Tibial nerve (tissue), 4 donors: ENCODE results near the gene CDNF. TPM values are rescaled to one million over a fixed set of nuclear protein-coding genes. Genes with fewer than 3 reads are reported as not detected.

ENCODE experiments used
- DNase-seq, 2 donors: peaks; one replicate each; pipeline ENCODE4 v3.0.0-alpha.2; 2019; ENCODE audit warnings: low spot score in 2 of 2
- H3K27ac ChIP-seq, 4 donors: fragments of 200-600 bp; sonication (generic) in 3 of 4; one replicate each; pipeline ENCODE4 v1.5.1; 2017 to 2019; ENCODE audit warnings: mild to moderate bottlenecking in 1 of 4
- H3K27me3 ChIP-seq, 2 donors: fragments of 200-600 bp; sonication (generic) in 1 of 2; one replicate each; pipeline versions ENCODE4 v1.5.1 to v1.6.0; 2017 to 2019
- H3K36me3 ChIP-seq, 3 donors: fragments of 200-600 bp; sonication (generic); one replicate each; pipeline ENCODE4 v1.5.1; 2018 to 2019
- H3K4me1 ChIP-seq, 4 donors: fragments of 200-600 bp; sonication (generic) in 3 of 4; one replicate each; pipeline ENCODE4 v1.5.1; 2017 to 2019
- H3K4me3 ChIP-seq, 4 donors: fragments of 200-600 bp; sonication (generic) in 3 of 4; one replicate each; pipeline ENCODE4 v1.5.1; 2017 to 2019; ENCODE audit warnings: mild to moderate bottlenecking in 1 of 4, moderate library complexity in 1 of 4
- H3K9me3 ChIP-seq, 4 donors: fragments of 200-600 bp; sonication (generic) in 3 of 4; one replicate each; pipeline ENCODE4 v1.5.1; 2017 to 2019
- CTCF ChIP-seq, 5 experiments: fragments of 200-600 bp in 3 of 5; fragments of 450-650 bp in 2 of 5; sonication (generic) in 3 of 5; IDR thresholded peaks; one replicate each; pipeline ENCODE4 v1.5.1; 2016 to 2019; ENCODE audit warnings: antibody characterized with exemption in 5 of 5, mild to moderate bottlenecking in 3 of 5, moderate library complexity in 2 of 5
- EP300 ChIP-seq, 2 donors: sonication (generic); formaldehyde crosslinking; IDR thresholded peaks; one replicate each; pipeline ENCODE4 v1.6.1; 2017; ENCODE audit warnings: antibody characterized with exemption in 2 of 2, mild to moderate bottlenecking in 1 of 2
- POLR2A ChIP-seq, 2 donors: fragments of 450-650 bp; IDR thresholded peaks; one replicate each; pipeline ENCODE4 v1.6.1; 2017; ENCODE audit warnings: antibody characterized with exemption in 2 of 2, mild to moderate bottlenecking in 2 of 2, moderate library complexity in 2 of 2
- WGBS, 2 donors: methylation state at CpG; one replicate each; pipeline ENCODE4 v1.1.5; 2018; 5-methylcytosine and 5-hydroxymethylcytosine counted together
- total RNA-seq, 4 donors: library from RNA; depleted of rRNA; stranded (reverse); fragments of >200 nt; gene quantifications; one replicate each; pipeline ENCODE4 v1.1.0, GENCODE V29; 2016

CDNF gene
- total RNA-seq, 4 donors from 2014 or later, result 1.2 to 5.0 (median 4.6) TPM; not detected in 1

- H3K27ac ChIP-seq, result no peak overlapping the region
- 92 to 94% methylated on average over 2 of the region's 2 CpGs for WGBS, 2 donors
- H3K36me3 ChIP-seq, result peaks cover 2 to 48% (median 13%) of the 10 kb centered on the region in 3 donors
- H3K27me3 ChIP-seq, result no peaks in the 10 kb centered on the region
- no peak for TF ChIP-seq POLR2A (IDR thresholded peaks at IDR 0.05)
- no peak for TF ChIP-seq EP300 (IDR thresholded peaks at IDR 0.05)
- TF ChIP-seq CTCF (IDR thresholded peaks at IDR 0.05), result no peak
- H3K4me3 ChIP-seq, result no peak overlapping the region
- no peaks in the 10 kb centered on the region for H3K9me3 ChIP-seq
- no peak for DNase-seq
- peaks cover 3 to 23% (median 10%) of the 10 kb centered on the region in 4 donors for H3K4me1 ChIP-seq
Observed at GRCh38 chr10:14840178-14840577, 2.3 kb upstream of the CDNF start.

- TF ChIP-seq EP300 (IDR thresholded peaks at IDR 0.05), result no peak
- TF ChIP-seq POLR2A (IDR thresholded peaks at IDR 0.05), result no peak
- TF ChIP-seq CTCF (IDR thresholded peaks at IDR 0.05), result no peak
Observed at GRCh38 chr10:14839305-14839695, 1.5 kb upstream of the CDNF start.

GRCh38 chr10:14838582-14839304, 906 bp upstream of the CDNF start:
- no peak for TF ChIP-seq CTCF (IDR thresholded peaks at IDR 0.05)
- no peak for TF ChIP-seq EP300 (IDR thresholded peaks at IDR 0.05)
- TF ChIP-seq POLR2A (IDR thresholded peaks at IDR 0.05), result no peak
- Histone ChIP-seq H3K4me1 (peaks cover 3 to 23% (median 10%) of the 10 kb centered on the region in 4 donors), H3K9me3 (no peaks in the 10 kb centered on the region), H3K27ac (peak overlapping the region; percentile 61 to 97 (median 94)), H3K36me3 (peaks cover 0 to 34% (median 13%) of the 10 kb centered on the region in 3 donors), H3K4me3 (peak overlapping the region; percentile 75 to 93 (median 86)), H3K27me3 (no peaks in the 10 kb centered on the region)
- no peak for DNase-seq
- WGBS, 2 donors, result 0% methylated on average over 37 of the region's 60 CpGs

More at GRCh38 chr10:14839305-14839695, 1.5 kb upstream of the CDNF start:
- 12 to 16% methylated on average over 14 of the region's 14 CpGs for WGBS, 2 donors
- H3K9me3 ChIP-seq, result no peaks in the 10 kb centered on the region
- H3K27ac ChIP-seq, result peak overlapping the region in 3 of 4 donors; percentile 92 to 97 (median 97)
- no peak for DNase-seq
- H3K4me1 ChIP-seq, result peaks cover 3 to 23% (median 10%) of the 10 kb centered on the region in 4 donors
- peaks cover 0 to 39% (median 13%) of the 10 kb centered on the region in 3 donors for H3K36me3 ChIP-seq
- H3K4me3 ChIP-seq, result peak overlapping the region; percentile 75 to 93 (median 86)
- H3K27me3 ChIP-seq, result no peaks in the 10 kb centered on the region

- 17 to 18% methylated on average over 14 of the region's 14 CpGs for WGBS, 2 donors
- DNase-seq, result no peak
- peak overlapping the region; percentile 60 to 93 (median 86) for H3K4me3 ChIP-seq
- peak overlapping the region; percentile 78 to 97 (median 96) for H3K27ac ChIP-seq
- H3K4me1 ChIP-seq, result peaks cover 3 to 23% (median 10%) of the 10 kb centered on the region in 4 donors
- H3K27me3 ChIP-seq, result no peaks in the 10 kb centered on the region
- no peaks in the 10 kb centered on the region for H3K9me3 ChIP-seq
- peaks cover 0 to 18% (median 9%) of the 10 kb centered on the region in 3 donors for H3K36me3 ChIP-seq
- TF ChIP-seq EP300 (IDR thresholded peaks at IDR 0.05) (no peak), POLR2A (IDR thresholded peaks at IDR 0.05) (no peak), CTCF (IDR thresholded peaks at IDR 0.05) (peak in 1 of 5 experiments; percentile 6)
Observed at GRCh38 chr10:14837003-14837756, 657 bp downstream of the CDNF start.
